Thyroid gland (tissue), 4 donors: ENCODE measurements around the gene RNASE12.
A peak's percentile ranks its signal among the peaks of the same experiment; 100 is the strongest.

Experiments
- CTCF ChIP-seq, 6 experiments: fragments of 200-600 bp in 3 of 6; fragments of 450-650 bp in 3 of 6; sonication (generic) in 3 of 6; IDR thresholded peaks; one replicate each; pipeline ENCODE4 v1.5.1; 2016 to 2019; ENCODE audit warnings: antibody characterized with exemption in 6 of 6, mild to moderate bottlenecking in 2 of 6, inconsistent platforms in 1 of 6, moderate library complexity in 1 of 6
- POLR2A ChIP-seq, 2 donors: fragments of 450-650 bp; IDR thresholded peaks; one replicate each; pipeline ENCODE4 v1.6.1; 2017; ENCODE audit warnings: antibody characterized with exemption in 2 of 2, mild to moderate bottlenecking in 2 of 2, moderate library complexity in 1 of 2

- TF ChIP-seq CTCF (IDR thresholded peaks at IDR 0.05) (peak in 5 of 6 experiments; percentile 53 to 99 (median 90)), POLR2A (IDR thresholded peaks at IDR 0.05) (no peak)
These were observed 22.2 kb upstream of the RNASE12 start for GRCh38 chr14:20613094-20614037.
